ENCODE data around the gene ZHX3.

The ZHX3 gene

DNA sequence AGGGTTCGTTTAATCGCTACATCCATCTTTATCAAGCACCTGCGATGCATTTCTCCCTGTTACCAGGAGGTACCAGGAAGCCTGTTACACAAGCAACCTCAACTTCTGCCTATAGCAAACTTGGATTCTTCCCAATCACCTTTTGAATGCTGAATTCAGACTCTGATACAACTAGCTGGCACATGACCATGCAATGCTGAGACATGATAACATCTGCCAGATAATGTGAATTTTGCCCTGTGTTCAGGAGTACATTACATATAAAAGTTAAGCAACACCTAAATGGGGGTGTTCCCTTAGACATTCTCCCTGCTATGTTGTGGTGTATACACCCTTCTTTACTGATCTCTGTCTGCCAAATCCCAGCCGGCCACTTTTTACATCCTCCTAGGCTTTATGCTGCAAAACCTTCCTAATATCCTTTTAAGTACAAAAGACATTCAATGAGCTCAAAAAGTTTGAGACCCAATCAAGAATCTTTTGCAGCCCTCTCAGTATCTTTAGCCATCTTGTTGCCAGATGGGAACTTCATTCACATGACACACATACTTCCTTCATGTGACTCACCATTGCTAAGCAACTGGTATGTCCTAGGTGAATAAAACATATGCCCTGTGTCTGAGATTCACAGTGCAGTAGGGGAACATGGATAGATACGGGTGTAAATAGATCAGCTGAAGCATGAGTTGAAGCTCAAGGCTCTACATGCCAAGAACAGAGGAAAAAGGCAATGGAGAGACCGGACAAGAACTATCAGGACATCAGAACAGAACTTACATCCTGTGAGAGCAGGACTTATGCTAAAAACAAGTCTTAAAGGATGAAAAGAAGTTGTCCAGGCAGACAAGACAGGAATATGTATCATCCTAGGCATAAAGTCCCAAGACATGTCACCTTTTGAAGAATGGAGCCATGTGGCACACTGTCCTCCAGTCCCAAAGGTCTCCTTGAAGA lies 84.3 kb downstream of the ZHX3 start:
- H3K56ac ChIP-seq (ENCODE audit: low read length): no peak overlapping the region
- H3K36me3 ChIP-seq (ENCODE audit: control insufficient read depth, insufficient read depth, low read length): no peaks in the 10 kb centered on the region
- no peaks in the 10 kb centered on the region for H3K27me3 ChIP-seq (ENCODE audit: insufficient read depth, low read length, poor library complexity)
- no peak overlapping the region for H4K8ac ChIP-seq (ENCODE audit: low read depth, low read length)
- DNase-seq: peak; percentile 34
- no peak overlapping the region for H3K9ac ChIP-seq (ENCODE audit: low read length)
- H3K4me3 ChIP-seq (ENCODE audit: low read length): no peak overlapping the region
- H3K79me1 ChIP-seq (ENCODE audit: low read length): no peaks in the 10 kb centered on the region
- H3K18ac ChIP-seq (ENCODE audit: low read length): no peak overlapping the region
- H2AK5ac ChIP-seq (ENCODE audit: low read length): no peak overlapping the region
- no peak overlapping the region for H3K4ac ChIP-seq (ENCODE audit: low read depth, low read length)
- H3K27ac ChIP-seq (ENCODE audit: low read depth, low read length): no peak overlapping the region
- no peak overlapping the region for H2BK120ac ChIP-seq (ENCODE audit: low read depth, low read length)
- no CpG with 5 or more reads among the region's 6 CpGs for WGBS (ENCODE audit: extremely low coverage, insufficient coverage, low lambda C conversion rate)
- H3K4me1 ChIP-seq (ENCODE audit: control insufficient read depth, low read depth, low read length): no peaks in the 10 kb centered on the region
- no peak overlapping the region for H2BK15ac ChIP-seq (replicated peaks; ENCODE audit: low read depth)
- H3K23ac ChIP-seq (ENCODE audit: low read length): no peak overlapping the region
- H3K79me2 ChIP-seq (ENCODE audit: control insufficient read depth, insufficient read depth, low read length): no peaks in the 10 kb centered on the region
- H4K5ac ChIP-seq (ENCODE audit: low read length): no peak overlapping the region
- no peak overlapping the region for H2BK5ac ChIP-seq (ENCODE audit: low read length)
- no peak overlapping the region for H3K4me2 ChIP-seq (ENCODE audit: low read length)

DNA sequence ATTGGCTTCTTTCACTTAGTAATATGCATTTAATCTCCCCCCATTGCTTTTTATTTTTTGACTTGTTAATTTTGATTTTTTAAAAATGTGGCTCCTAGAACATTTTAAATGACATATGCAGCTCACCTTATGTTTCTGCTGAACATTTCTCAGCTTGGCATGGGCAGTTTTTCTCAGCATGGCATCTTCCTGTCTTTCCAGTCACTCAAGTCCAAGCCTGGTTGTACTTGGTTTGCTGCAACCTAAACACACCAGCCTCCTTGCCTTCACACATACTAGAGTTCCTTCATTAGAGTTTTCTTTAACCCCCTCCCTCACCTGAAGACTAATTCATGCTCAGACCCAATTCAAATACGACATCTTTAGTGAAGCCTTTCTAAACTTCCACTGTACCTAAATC lies 86.4 kb downstream of the ZHX3 start:
- Histone ChIP-seq H2BK5ac (ENCODE audit: low read length) (no peak overlapping the region), H3K4ac (ENCODE audit: low read depth, low read length) (no peak overlapping the region), H3K23ac (ENCODE audit: low read length) (no peak overlapping the region), H4K5ac (ENCODE audit: low read length) (no peak overlapping the region), H3K4me3 (ENCODE audit: low read length) (no peak overlapping the region), H3K27ac (ENCODE audit: low read depth, low read length) (no peak overlapping the region), H2BK15ac (replicated peaks; ENCODE audit: low read depth) (no peak overlapping the region), H2AK5ac (ENCODE audit: low read length) (no peak overlapping the region), H3K9ac (ENCODE audit: low read length) (no peak overlapping the region), H3K56ac (ENCODE audit: low read length) (no peak overlapping the region), H3K4me2 (ENCODE audit: low read length) (no peak overlapping the region), H3K79me1 (ENCODE audit: low read length) (no peaks in the 10 kb centered on the region), H2BK120ac (ENCODE audit: low read depth, low read length) (no peak overlapping the region), H3K27me3 (ENCODE audit: insufficient read depth, low read length, poor library complexity) (no peaks in the 10 kb centered on the region), H3K36me3 (ENCODE audit: control insufficient read depth, insufficient read depth, low read length) (no peaks in the 10 kb centered on the region), H3K4me1 (ENCODE audit: control insufficient read depth, low read depth, low read length) (no peaks in the 10 kb centered on the region), H4K8ac (ENCODE audit: low read depth, low read length) (no peak overlapping the region), H3K79me2 (ENCODE audit: control insufficient read depth, insufficient read depth, low read length) (no peaks in the 10 kb centered on the region), H3K18ac (ENCODE audit: low read length) (no peak overlapping the region)
- DNase-seq: no peak
- no CpG with 5 or more reads among the region's 1 CpG for WGBS (ENCODE audit: extremely low coverage, insufficient coverage, low lambda C conversion rate)

DNA sequence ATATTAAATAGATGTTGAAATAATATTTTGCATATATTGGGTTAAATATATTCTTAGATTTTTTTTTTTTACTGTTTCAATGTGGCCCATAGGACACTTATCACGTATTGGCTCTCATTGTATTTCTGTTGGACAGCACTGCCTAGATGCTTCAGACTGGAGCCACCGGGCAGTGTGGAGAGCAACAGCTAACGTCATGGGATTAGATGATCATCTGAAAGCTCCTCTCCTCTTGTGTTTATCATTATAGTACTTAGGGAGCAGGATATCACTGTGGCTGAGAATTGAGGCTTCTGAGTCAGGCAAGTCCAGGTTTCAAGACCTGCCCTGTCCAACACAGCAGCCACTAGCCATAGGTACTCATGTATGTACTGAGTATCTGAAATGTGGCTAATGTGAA lies 87.4 kb downstream of the ZHX3 start:
- H3K27ac ChIP-seq (ENCODE audit: low read depth, low read length): no peak overlapping the region
- no peak overlapping the region for H3K4me2 ChIP-seq (ENCODE audit: low read length)
- H2BK5ac ChIP-seq (ENCODE audit: low read length): no peak overlapping the region
- H3K4ac ChIP-seq (ENCODE audit: low read depth, low read length): no peak overlapping the region
- no peak overlapping the region for H3K4me3 ChIP-seq (ENCODE audit: low read length)
- DNase-seq: no peak
- no peak overlapping the region for H4K5ac ChIP-seq (ENCODE audit: low read length)
- H3K9ac ChIP-seq (ENCODE audit: low read length): no peak overlapping the region
- no CpG with 5 or more reads among the region's 3 CpGs for WGBS (ENCODE audit: extremely low coverage, insufficient coverage, low lambda C conversion rate)
- no peak overlapping the region for H2BK120ac ChIP-seq (ENCODE audit: low read depth, low read length)
- no peaks in the 10 kb centered on the region for H3K79me1 ChIP-seq (ENCODE audit: low read length)
- H2AK5ac ChIP-seq (ENCODE audit: low read length): no peak overlapping the region
- H3K56ac ChIP-seq (ENCODE audit: low read length): no peak overlapping the region
- no peak overlapping the region for H2BK15ac ChIP-seq (replicated peaks; ENCODE audit: low read depth)
- no peaks in the 10 kb centered on the region for H3K4me1 ChIP-seq (ENCODE audit: control insufficient read depth, low read depth, low read length)
- H3K23ac ChIP-seq (ENCODE audit: low read length): no peak overlapping the region
- no peaks in the 10 kb centered on the region for H3K27me3 ChIP-seq (ENCODE audit: insufficient read depth, low read length, poor library complexity)
- H3K79me2 ChIP-seq (ENCODE audit: control insufficient read depth, insufficient read depth, low read length): no peaks in the 10 kb centered on the region
- H4K8ac ChIP-seq (ENCODE audit: low read depth, low read length): no peak overlapping the region
- H3K36me3 ChIP-seq (ENCODE audit: control insufficient read depth, insufficient read depth, low read length): no peaks in the 10 kb centered on the region
- no peak overlapping the region for H3K18ac ChIP-seq (ENCODE audit: low read length)

DNA sequence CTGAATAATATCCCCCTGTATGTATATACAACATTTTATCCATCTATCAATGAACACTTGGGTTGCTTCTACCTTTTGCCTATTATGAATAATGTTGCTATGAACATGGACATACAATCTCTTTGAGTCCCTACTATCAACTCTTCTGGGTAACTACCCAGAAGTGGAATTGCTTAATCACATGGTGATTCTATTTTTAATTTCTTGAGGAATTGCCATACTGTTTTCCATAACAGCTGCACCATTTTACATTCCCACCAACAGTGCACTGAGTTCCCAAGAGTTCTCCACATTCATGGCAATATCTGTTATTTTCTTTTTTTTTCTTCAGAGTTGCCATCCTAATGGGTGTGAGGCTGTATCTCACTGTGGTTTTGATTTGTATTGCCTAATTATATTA lies 88.3 kb downstream of the ZHX3 start:
- Histone ChIP-seq H2BK120ac (ENCODE audit: low read depth, low read length) (no peak overlapping the region), H3K36me3 (ENCODE audit: control insufficient read depth, insufficient read depth, low read length) (no peaks in the 10 kb centered on the region), H2AK5ac (ENCODE audit: low read length) (no peak overlapping the region), H3K23ac (ENCODE audit: low read length) (no peak overlapping the region), H3K56ac (ENCODE audit: low read length) (no peak overlapping the region), H3K79me1 (ENCODE audit: low read length) (no peaks in the 10 kb centered on the region), H3K4me1 (ENCODE audit: control insufficient read depth, low read depth, low read length) (no peaks in the 10 kb centered on the region), H3K4ac (ENCODE audit: low read depth, low read length) (no peak overlapping the region), H4K5ac (ENCODE audit: low read length) (no peak overlapping the region), H2BK5ac (ENCODE audit: low read length) (no peak overlapping the region), H4K8ac (ENCODE audit: low read depth, low read length) (no peak overlapping the region), H2BK15ac (replicated peaks; ENCODE audit: low read depth) (no peak overlapping the region), H3K4me2 (ENCODE audit: low read length) (no peak overlapping the region), H3K4me3 (ENCODE audit: low read length) (no peak overlapping the region), H3K18ac (ENCODE audit: low read length) (no peak overlapping the region), H3K27ac (ENCODE audit: low read depth, low read length) (no peak overlapping the region), H3K9ac (ENCODE audit: low read length) (no peak overlapping the region), H3K27me3 (ENCODE audit: insufficient read depth, low read length, poor library complexity) (no peaks in the 10 kb centered on the region), H3K79me2 (ENCODE audit: control insufficient read depth, insufficient read depth, low read length) (no peaks in the 10 kb centered on the region)
- no peak for DNase-seq

DNA sequence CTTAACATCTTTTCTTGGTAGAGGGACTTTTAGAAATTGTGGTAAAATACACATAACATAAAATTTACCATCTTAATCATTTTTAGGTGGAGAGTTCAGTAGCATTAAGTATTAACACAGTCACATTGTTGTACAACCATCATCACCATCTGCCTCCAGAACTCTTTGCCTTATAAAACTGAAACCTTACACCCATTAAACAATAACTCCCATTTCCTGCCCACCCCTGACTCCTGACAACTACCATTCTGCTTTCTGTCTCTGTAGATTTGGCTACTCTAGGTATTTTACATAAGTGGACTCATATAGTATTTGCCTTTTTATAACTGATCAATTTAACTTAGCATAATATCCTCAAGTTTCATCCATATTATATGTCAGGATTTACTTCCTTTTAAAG lies 88.7 kb downstream of the ZHX3 start:
- H3K27ac ChIP-seq (ENCODE audit: low read depth, low read length): no peak overlapping the region
- no peak overlapping the region for H4K5ac ChIP-seq (ENCODE audit: low read length)
- H3K9ac ChIP-seq (ENCODE audit: low read length): no peak overlapping the region
- H2BK120ac ChIP-seq (ENCODE audit: low read depth, low read length): no peak overlapping the region
- H3K4ac ChIP-seq (ENCODE audit: low read depth, low read length): no peak overlapping the region
- no peaks in the 10 kb centered on the region for H3K36me3 ChIP-seq (ENCODE audit: control insufficient read depth, insufficient read depth, low read length)
- DNase-seq: no peak
- H2BK15ac ChIP-seq (replicated peaks; ENCODE audit: low read depth): no peak overlapping the region
- no peaks in the 10 kb centered on the region for H3K4me1 ChIP-seq (ENCODE audit: control insufficient read depth, low read depth, low read length)
- no peak overlapping the region for H3K18ac ChIP-seq (ENCODE audit: low read length)
- no peak overlapping the region for H4K8ac ChIP-seq (ENCODE audit: low read depth, low read length)
- H3K4me3 ChIP-seq (ENCODE audit: low read length): no peak overlapping the region
- H3K79me2 ChIP-seq (ENCODE audit: control insufficient read depth, insufficient read depth, low read length): no peaks in the 10 kb centered on the region
- no peak overlapping the region for H3K56ac ChIP-seq (ENCODE audit: low read length)
- no peak overlapping the region for H2BK5ac ChIP-seq (ENCODE audit: low read length)
- H3K23ac ChIP-seq (ENCODE audit: low read length): no peak overlapping the region
- H3K79me1 ChIP-seq (ENCODE audit: low read length): no peaks in the 10 kb centered on the region
- no peaks in the 10 kb centered on the region for H3K27me3 ChIP-seq (ENCODE audit: insufficient read depth, low read length, poor library complexity)
- H3K4me2 ChIP-seq (ENCODE audit: low read length): no peak overlapping the region
- no peak overlapping the region for H2AK5ac ChIP-seq (ENCODE audit: low read length)

DNA sequence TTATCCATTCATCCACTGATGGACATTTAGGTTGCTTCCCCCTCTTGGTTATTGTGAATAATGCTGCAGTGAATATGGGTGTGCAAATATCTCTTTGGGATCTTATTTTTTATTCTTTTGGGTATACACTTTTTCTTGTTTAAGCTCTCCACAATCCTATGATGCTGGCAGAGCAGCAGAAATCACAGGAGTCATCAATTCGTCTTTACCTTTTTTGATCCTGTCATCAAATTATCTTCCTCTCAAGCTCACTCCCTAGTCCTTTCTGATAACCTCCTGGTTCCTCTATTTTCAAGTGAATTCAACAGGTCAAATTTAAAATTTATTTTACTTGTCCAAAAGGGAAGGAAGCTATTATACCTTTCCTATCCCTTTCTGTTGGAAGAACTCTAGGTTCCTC lies 91.1 kb downstream of the ZHX3 start:
- no CpG with 5 or more reads among the region's 1 CpG for WGBS (ENCODE audit: extremely low coverage, insufficient coverage, low lambda C conversion rate)
- Histone ChIP-seq H4K8ac (ENCODE audit: low read depth, low read length) (no peak overlapping the region), H4K5ac (ENCODE audit: low read length) (no peak overlapping the region), H3K4me2 (ENCODE audit: low read length) (no peak overlapping the region), H3K27ac (ENCODE audit: low read depth, low read length) (no peak overlapping the region), H2BK5ac (ENCODE audit: low read length) (no peak overlapping the region), H3K9ac (ENCODE audit: low read length) (no peak overlapping the region), H3K79me2 (ENCODE audit: control insufficient read depth, insufficient read depth, low read length) (no peaks in the 10 kb centered on the region), H3K79me1 (ENCODE audit: low read length) (no peaks in the 10 kb centered on the region), H3K56ac (ENCODE audit: low read length) (no peak overlapping the region), H3K4me1 (ENCODE audit: control insufficient read depth, low read depth, low read length) (no peaks in the 10 kb centered on the region), H3K23ac (ENCODE audit: low read length) (no peak overlapping the region), H3K4ac (ENCODE audit: low read depth, low read length) (no peak overlapping the region), H2BK15ac (replicated peaks; ENCODE audit: low read depth) (no peak overlapping the region), H3K18ac (ENCODE audit: low read length) (no peak overlapping the region), H2AK5ac (ENCODE audit: low read length) (no peak overlapping the region), H3K4me3 (ENCODE audit: low read length) (no peak overlapping the region), H3K27me3 (ENCODE audit: insufficient read depth, low read length, poor library complexity) (no peaks in the 10 kb centered on the region), H3K36me3 (ENCODE audit: control insufficient read depth, insufficient read depth, low read length) (no peaks in the 10 kb centered on the region), H2BK120ac (ENCODE audit: low read depth, low read length) (no peak overlapping the region)
- no peak for DNase-seq
